Articular chondrocyte of knee joint (primary cell): ENCODE data around the gene PRAMEF18. TPM values are rescaled to one million over a fixed set of nuclear protein-coding genes. Genes with fewer than 3 reads are reported as not detected.

ENCODE experiments used
- total RNA-seq: library from RNA; depleted of rRNA; stranded (reverse); fragments of >200 nt; gene quantifications from 2 replicates; pipeline ENCODE4 v1.2.3, GENCODE V29; 2012

The PRAMEF18 gene, protein sequence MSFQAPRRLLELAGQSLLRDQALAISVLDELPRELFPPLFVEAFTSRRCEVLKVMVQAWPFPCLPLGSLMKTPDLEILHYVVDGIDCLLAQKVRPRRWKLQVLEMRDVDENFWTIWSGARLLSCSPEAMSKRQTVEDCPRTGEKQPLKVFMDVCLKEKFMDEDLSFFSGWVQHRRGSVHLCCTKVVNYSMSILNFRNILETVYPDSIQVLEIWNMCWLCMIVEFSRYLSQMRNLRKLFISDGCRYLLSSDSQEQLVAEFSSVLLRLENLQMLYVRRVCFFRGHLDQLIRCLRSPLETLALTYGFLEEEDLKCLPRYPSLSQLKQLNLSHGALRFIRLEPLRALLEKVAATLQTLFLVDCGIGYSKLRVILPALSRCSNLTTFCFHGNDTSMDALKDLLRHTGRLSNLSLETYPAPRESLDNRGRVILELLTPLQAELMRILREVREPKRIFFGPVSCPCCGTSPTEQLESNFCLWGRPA
- total RNA-seq: not detected in 2 replicates

DNA sequence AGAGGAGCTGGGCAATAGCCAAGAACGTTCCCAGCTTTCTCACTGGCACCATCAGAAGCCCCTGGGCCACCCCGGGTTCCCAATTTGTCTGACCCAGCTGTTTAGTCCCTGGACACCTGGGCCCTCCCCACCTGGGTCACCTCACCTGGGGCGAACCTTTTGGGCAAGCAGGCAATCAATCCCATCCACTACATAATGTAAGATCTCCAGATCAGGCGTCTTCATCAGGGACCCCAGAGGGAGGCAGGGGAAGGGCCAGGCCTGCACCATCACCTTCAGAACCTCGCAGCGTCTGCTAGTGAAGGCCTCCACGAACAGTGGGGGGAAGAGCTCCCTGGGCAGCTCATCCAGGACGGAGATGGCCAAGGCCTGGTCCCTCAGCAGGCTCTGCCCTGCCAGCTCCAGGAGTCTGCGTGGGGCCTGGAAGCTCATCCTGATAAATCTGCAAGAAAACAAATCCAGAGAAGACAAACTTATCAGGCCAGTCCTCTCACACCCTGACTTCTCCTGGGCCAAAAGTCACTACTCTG lies at the start of gene PRAMEF18:
Gene PRAMEF18 (minus strand): TSS at position 480 of the 530 bp plus-strand sequence. CDS start 48 bp downstream, at position 432.

DNA sequence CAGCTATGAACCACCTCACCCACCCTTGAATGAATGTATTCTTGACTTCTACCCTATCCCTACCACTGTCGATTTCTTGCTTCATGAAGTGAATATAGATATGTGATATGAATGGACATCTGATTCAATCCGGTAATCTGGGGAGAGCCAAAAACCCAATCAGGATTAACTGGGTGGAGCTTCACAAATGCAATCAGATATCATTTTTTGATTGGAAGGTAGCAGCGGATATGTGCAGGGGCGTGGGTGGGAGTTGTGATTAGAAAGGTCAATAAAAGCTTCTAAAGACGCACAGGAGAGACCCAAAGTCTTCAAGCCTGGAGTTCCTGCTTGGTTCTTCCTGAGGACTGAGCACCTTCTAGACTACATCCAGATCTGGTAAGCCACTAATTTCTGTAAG lies 27.9 kb upstream of the PRAMEF18 start, which contains the start of gene PRAMEF5:
Gene PRAMEF5 (plus strand): TSS at position 301 of the 400 bp plus-strand sequence. CDS start 5,071 bp downstream, outside the sequence.

DNA sequence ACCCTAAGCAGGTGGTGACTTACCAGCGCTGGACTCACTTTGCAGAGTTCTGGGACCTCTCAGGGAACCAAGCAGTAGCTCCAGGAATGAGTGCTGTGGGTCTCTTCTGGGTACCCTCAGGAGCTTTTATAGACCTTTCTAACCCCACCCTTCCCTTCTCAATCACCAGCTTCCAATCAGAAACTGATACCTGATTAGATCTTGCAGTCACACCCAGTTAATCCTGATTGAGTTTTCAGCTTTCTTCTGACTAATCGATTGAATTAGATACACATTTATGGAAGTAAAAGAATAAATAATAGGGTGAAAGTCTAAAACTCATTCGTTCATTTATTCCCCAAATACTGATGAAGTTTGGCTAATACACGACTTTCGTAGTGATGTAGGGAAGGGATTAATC lies 24.6 kb downstream of the PRAMEF18 start, which contains the start of gene PRAMEF13:
Gene PRAMEF13 (minus strand): TSS at position 101 of the 400 bp plus-strand sequence. CDS start 1,820 bp downstream, outside the sequence.

Other genes with a start within 250 kb of the PRAMEF18 start
- not detected in 2 replicates for gene PRAMEF27, start 169.6 kb downstream of the PRAMEF18 start, total RNA-seq
- gene HNRNPCL3, start 165.4 kb downstream of the PRAMEF18 start, total RNA-seq: not detected in 2 replicates
- gene PRAMEF25, start 155.4 kb downstream of the PRAMEF18 start, total RNA-seq: not detected in 2 replicates
- not detected in 2 replicates for gene HNRNPCL2, start 109.3 kb downstream of the PRAMEF18 start, total RNA-seq
- not detected in 2 replicates for gene PRAMEF26, start 70.1 kb downstream of the PRAMEF18 start, total RNA-seq
- not detected in 2 replicates for gene HNRNPCL4, start 60.5 kb downstream of the PRAMEF18 start, total RNA-seq
- gene PRAMEF9, start 54.3 kb downstream of the PRAMEF18 start, total RNA-seq: not detected in 2 replicates
- gene PRAMEF13, start 24.7 kb downstream of the PRAMEF18 start, total RNA-seq: not detected in 2 replicates
- gene PRAMEF5, start 28.0 kb upstream of the PRAMEF18 start, total RNA-seq: not detected in 2 replicates
- not detected in 2 replicates for gene PRAMEF8, start 59.0 kb upstream of the PRAMEF18 start, total RNA-seq
- gene PRAMEF33, start 77.4 kb upstream of the PRAMEF18 start, total RNA-seq: not detected in 2 replicates
- gene PRAMEF15, start 89.4 kb upstream of the PRAMEF18 start, total RNA-seq: not detected in 2 replicates
- not detected in 2 replicates for gene PRAMEF14, start 121.0 kb upstream of the PRAMEF18 start, total RNA-seq
- not detected in 2 replicates for gene PRAMEF19, start 145.8 kb upstream of the PRAMEF18 start, total RNA-seq
- gene PRAMEF17, start 163.5 kb upstream of the PRAMEF18 start, total RNA-seq: not detected in 2 replicates
- not detected in 2 replicates for gene PRAMEF20, start 184.3 kb upstream of the PRAMEF18 start, total RNA-seq